NCI-H1417 (cell line): Measurements from ENCODE around the gene EFNA2.

ENCODE experiments used
- DNase-seq, 3 experiments: peaks; one replicate each; lab custom pipeline; 2025; lab: John Stamatoyannopoulos, UW

The EFNA2 gene

DNA sequence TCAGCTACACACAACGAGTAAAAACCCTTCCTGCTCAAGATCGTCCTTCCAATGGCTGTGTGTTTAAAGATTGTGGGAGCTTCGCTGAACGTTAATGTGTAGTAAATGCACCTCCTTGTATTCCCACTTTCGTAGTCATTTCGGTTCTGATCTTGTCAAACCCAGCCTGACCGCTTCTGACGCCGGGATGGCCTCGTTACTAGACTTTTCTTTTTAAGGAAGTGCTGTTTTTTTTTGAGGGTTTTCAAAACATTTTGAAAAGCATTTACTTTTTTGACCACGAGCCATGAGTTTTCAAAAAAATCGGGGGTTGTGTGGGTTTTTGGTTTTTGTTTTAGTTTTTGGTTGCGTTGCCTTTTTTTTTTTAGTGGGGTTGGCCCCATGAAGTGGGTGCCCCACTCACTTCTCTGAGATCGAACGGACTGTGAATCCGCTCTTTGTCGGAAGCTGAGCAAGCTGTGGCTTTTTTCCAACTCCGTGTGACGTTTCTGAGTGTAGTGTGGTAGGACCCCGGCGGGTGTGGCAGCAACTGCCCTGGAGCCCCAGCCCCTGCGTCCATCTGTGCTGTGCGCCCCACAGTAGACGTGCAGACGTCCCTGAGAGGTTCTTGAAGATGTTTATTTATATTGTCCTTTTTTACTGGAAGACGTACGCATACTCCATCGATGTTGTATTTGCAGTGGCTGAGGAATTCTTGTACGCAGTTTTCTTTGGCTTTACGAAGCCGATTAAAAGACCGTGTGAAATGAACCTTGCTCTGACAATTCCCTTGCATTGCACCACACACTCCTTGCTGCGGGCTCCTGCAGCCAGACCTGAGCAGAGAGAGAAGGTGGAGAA lies 13.0 kb upstream of the EFNA2 start:
- DNase-seq = no peak

- DNase-seq = no peak
Observed at GRCh38 chr19:1273263-1274041, 12.2 kb upstream of the EFNA2 start.

- DNase-seq = no peak
Observed at GRCh38 chr19:1274081-1274851, 11.4 kb upstream of the EFNA2 start.

DNA sequence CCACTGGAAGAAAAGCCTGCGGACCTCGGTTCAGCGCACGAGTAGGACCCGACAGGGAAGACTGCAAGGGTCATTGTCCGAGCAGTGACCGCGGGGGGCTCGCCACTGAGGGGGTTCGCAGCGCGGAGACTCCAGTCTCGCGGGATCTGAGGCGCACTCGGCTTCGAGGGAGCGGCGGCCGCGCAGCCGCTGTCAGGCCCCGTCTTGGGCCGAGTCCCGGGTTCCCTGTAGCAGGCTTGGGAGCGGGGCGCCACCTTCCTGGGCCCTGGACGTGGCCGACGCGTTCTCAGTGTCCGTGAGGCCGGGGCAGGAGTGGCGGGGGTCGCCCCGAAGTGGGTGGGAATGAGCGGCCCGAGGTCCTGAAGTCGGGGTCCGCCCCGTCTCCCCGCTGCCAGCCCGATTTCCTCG lies 10.8 kb upstream of the EFNA2 start:
- no peak for DNase-seq

- peak; percentile 97 to 98 (median 98) for DNase-seq
Observed at GRCh38 chr19:1275260-1275975, 10.3 kb upstream of the EFNA2 start, which contains the start of gene FAM174C. TSS of gene FAM174C (plus strand) at chr19:1275530. CDS start at chr19:1275550, 20 bp downstream.

DNA sequence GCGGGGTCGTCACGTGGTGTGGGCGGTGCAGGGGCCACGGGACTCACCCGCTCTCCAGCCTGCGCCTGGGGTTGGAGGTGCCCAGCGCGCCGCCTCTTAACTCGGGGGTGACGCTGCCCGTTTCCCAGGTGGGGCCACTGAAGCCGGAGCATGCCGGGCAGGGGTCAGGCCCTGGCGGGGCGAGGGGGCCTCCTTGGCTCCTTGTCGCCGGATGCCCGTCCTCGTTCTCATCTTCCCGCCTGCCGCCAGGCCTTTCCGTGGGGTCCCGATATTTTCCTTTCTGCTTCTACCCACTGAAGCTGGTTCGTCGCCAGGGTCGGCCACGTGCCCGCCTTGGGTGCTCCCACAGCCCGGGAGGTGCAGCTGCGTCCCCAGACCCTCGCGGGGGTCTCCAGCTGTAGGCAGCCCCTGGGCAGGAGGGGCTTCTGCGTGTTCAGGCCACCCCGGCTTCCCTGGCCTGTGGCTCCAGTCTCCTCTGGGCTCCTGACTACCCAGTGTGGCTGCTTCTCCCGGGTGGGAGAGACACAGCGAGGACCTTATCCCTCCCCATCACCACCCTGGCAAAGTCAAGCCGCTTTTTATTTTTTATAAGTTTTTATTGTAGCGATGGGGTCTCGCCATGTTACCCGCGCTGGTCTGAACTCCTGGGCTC lies 9.6 kb upstream of the EFNA2 start:
- DNase-seq = no peak

GRCh38 chr19:1276628-1277022 lies 9.0 kb upstream of the EFNA2 start:
- peak; percentile 25 to 67 (median 55) for DNase-seq

DNA sequence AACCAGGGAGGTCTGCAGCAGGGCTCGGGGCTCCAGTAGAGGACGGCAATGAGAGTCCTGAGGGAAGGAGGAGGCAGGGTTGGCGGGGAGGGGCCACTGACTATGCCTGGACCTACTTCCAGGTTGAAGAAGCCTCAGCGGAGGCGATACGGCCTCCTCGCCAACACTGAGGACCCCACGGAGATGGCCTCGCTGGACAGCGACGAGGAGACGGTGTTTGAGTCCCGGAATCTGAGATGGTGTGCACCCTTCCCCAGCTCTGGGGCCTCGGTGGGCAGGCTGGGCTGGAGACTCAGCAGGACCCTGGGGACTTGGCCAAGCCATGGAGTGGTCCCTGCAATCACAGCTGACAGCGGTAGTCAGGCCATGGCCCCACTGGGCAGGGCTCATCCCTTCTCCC lies 8.6 kb upstream of the EFNA2 start:
- DNase-seq = no peak

DNA sequence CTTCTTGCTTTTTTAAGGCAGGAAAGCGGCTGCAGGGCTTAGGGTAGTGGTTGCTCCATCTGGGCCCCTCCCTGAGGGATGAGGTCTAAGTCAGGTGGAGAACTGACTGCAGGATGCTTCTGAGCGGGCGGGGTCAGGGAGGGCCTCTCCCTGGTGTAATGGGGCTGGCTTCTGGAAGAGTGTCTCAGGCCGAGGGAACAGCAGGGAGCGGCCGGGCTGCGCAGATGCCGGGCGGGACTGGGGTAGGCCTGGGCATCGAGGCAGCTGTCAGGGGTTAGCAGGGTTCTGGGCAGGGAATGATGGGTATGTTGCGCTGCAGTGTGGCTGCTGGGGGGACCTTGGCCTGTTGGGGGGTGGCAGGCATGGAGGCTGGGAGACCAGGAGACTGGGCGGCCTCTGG lies 7.6 kb upstream of the EFNA2 start:
- no peak for DNase-seq

GRCh38 chr19:1278713-1279660 lies 6.7 kb upstream of the EFNA2 start:
- no peak for DNase-seq

DNA sequence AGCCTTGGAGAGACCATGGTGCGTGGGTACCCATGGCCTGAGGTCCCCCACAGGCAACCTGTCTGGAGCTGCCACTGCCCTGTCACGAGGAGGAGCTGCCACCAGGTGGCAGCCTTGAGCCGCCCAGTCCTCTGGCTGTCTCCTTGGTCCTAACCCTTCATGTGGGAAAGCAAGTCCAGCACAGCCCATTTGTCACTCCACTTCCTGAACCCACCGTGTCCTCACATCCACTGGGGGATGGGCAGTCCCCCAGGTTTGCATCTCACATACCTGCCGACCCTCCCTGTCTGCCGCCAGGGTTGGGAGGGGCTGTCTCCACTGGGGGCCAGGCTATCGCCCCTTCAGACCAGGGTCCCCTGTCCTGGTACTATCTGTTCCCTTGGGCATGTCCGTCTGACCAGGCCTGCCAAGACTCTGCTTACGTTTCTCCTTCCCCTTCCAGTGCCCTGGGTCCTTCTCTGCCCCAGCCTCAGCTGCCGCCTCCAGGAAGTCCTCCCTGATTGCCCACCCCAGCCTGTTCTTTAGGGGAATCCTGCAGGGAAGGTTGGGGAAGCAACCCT lies 5.8 kb upstream of the EFNA2 start:
- DNase-seq = peak; percentile 77 to 87 (median 81)

DNA sequence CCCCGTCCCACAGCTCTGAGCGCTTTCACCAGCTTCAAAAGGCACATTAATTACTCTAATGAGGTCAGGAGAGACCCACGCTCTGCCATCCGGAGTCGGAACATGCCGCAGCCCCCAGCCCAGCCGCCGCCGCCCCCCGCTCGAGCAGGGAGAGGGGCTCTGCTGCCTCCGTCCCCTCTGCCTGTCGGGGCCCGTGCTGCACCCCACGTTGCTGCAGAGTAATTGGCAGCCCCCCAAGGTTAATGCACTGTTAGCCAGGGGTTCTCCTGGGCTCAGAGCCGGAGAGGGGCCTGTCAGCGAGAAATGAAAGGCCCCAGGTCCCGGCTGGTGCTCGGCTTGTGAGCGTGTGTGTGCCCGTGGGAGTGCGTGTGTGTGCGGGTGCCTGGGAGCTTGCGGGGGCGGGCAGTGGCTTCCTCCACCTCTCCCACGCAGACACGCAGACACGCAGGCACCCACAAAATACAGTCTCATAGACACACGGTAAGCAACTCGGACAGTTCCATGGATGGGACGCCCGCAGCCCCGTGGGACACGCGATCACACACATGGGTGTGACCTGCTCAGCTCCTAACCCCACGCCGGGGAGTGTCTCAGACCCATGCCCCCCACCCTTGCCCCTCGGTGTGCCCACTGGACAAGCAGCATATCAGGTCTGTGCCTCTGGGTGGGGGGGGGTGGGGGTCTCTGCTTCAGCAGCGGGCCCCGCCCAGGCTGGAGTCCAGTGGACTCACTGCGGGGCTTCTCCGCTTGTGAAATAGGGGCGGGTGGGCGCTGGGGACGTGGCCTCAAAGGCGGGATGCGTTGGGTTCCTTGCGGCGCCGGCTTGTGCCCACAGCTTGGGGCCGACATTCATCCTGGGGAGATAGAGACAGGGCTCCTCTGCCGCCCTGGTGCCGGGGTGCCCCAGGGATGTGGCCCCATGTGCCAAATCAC lies 4.8 kb upstream of the EFNA2 start:
- DNase-seq = no peak

- DNase-seq = no peak
Observed at GRCh38 chr19:1281569-1282287, 3.9 kb upstream of the EFNA2 start.

DNA sequence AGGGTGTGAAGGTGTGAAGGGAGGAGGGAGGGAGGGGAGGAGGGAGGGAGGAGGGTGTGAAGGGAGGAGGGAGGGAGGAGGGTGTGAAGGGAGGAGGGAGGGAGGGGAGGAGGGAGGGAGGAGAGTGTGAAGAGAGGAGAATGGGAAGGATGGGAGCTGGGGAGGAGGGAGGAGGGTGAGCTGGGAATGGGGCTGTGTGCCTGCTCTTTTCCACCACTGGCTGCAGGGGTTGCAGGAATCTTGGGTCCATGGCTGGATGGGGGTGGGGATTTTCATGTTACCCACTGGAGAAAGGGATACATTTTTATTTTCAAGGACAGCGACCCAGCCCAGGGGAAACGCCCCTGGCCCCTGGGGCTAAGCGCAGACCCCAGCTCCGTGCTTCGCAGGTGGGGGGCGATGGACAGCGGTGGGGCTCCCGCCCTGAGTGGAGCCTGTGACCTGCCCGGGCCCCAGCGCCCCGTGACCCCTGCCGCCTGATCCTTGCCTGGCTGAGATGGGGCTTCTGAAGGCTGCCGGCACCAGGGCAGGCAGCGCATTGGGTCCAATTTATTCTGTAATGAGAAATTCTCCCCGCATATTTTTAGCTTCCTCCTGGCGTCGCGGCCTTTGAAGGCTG lies 3.0 kb upstream of the EFNA2 start:
- no peak for DNase-seq

GRCh38 chr19:1283207-1283916 lies 2.3 kb upstream of the EFNA2 start:
- no peak for DNase-seq

GRCh38 chr19:1283917-1284292 lies 1.8 kb upstream of the EFNA2 start:
- DNase-seq = no peak
